Tibial nerve (tissue), 4 donors: Measurements from ENCODE around the gene WDR43. TPM values are rescaled to one million over a fixed set of nuclear protein-coding genes. Genes with fewer than 3 reads are reported as not detected.

Source experiments
- small RNA-seq: library from RNA; depleted of rRNA; stranded (forward); fragments of <200 nt; gene quantifications from one replicate; pipeline ENCODE3, GENCODE V24; 2016
- total RNA-seq, 4 donors: library from RNA; depleted of rRNA; stranded (reverse); fragments of >200 nt; gene quantifications; one replicate each; pipeline ENCODE4 v1.1.0, GENCODE V29; 2016

WDR43 gene
- total RNA-seq, 4 donors from 2014 or later, result 32.2 to 57.6 (median 37.0) TPM

Small RNAs within 50 kb of the gene (small RNA-seq; reads per million reads assigned to genes)
- gene RF00019 (not detected), gene SNORD53 (16.4 reads per million, percentile 92 among the genes with 10 or more reads in this experiment), gene SNORD53B (4,042 reads per million, percentile 99 among the genes with 10 or more reads in this experiment), gene SNORD92 (527 reads per million, percentile 98 among the genes with 10 or more reads in this experiment)

Other genes with a start within 250 kb of the WDR43 start
- 100 to 1,000 TPM; 105 to 335 (median 230) TPM for gene PPP1CB, start 142.8 kb upstream of the WDR43 start, total RNA-seq
- gene SPDYA, start 83.8 kb upstream of the WDR43 start, total RNA-seq, result 1 to 10 TPM in 3 of 4 donors, under 1 TPM in 1; 0.90 to 5.7 (median 4.6) TPM
- 10 to 100 TPM in 2 of 4 donors, 1 to 10 TPM in 2; 8.5 to 17.8 (median 10.5) TPM for gene TRMT61B, start 24.4 kb upstream of the WDR43 start, total RNA-seq
- gene TOGARAM2, start 86.6 kb downstream of the WDR43 start, total RNA-seq, result 10 to 100 TPM in 3 of 4 donors, 1 to 10 TPM in 1; 6.0 to 35.0 (median 19.5) TPM
- gene PCARE, start 179.9 kb downstream of the WDR43 start, total RNA-seq, result under 1 TPM; 0.20 to 0.30 (median 0.21) TPM
- 10 to 100 TPM; 71.4 to 98.6 (median 91.2) TPM for gene CLIP4, start 220.7 kb downstream of the WDR43 start, total RNA-seq